22Rv1 (cell line): ENCODE data around the gene RANBP17.

Experiments
- H3K27ac ChIP-seq: fragments of 450-650 bp; 2 replicates; pipeline ENCODE4 v1.5.1; 2017
- ZFX ChIP-seq: fragments of 450-650 bp; IDR thresholded peaks from 2 replicates; pipeline ENCODE4 v1.6.1; 2017; ENCODE audit warnings: antibody characterized with exemption, borderline replicate concordance
- TF ChIP-seq, protein P1 (sequence below): fragments of 450-650 bp; IDR thresholded peaks from 2 replicates; pipeline ENCODE4 v1.5.1; 2017; ENCODE audit warnings: mild to moderate bottlenecking

Gene RANBP17

DNA sequence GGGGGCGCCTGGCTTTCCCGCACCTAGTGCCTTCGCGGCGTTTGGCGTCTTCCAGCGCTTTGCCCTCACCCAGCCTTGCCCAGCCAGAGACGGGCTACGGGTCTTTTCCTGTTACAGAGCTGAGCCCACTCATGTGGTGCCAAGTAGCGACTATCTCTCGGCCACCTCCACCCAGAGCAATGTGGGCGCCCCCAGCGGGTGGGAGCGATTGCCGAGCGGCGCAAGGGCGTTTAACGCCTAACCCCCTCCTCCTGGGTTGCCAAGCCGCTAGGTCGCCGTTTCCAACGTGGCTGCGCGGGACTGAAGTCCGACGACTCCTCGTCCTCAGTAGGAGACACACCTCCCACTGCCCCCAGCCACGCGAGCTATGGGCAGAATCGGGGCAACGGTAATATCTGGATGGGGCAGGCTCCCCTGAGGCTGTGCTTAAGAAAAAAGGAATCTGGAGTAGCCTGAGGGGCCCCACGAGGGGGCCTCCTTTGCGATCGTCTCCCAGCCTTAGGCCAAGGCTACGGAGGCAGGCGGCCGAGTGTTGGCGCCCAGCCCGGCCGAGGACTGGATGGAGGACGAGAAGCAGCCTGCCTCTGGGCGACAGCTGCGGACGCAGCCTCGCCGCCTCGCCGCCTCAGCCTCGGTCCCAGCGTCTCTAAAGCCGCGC, 453.0 kb downstream of the RANBP17 start:
- no peak overlapping the region for H3K27ac ChIP-seq
- TF ChIP-seq, protein P1, sequence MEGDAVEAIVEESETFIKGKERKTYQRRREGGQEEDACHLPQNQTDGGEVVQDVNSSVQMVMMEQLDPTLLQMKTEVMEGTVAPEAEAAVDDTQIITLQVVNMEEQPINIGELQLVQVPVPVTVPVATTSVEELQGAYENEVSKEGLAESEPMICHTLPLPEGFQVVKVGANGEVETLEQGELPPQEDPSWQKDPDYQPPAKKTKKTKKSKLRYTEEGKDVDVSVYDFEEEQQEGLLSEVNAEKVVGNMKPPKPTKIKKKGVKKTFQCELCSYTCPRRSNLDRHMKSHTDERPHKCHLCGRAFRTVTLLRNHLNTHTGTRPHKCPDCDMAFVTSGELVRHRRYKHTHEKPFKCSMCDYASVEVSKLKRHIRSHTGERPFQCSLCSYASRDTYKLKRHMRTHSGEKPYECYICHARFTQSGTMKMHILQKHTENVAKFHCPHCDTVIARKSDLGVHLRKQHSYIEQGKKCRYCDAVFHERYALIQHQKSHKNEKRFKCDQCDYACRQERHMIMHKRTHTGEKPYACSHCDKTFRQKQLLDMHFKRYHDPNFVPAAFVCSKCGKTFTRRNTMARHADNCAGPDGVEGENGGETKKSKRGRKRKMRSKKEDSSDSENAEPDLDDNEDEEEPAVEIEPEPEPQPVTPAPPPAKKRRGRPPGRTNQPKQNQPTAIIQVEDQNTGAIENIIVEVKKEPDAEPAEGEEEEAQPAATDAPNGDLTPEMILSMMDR: no peak
- TF ChIP-seq ZFX: no peak

DNA sequence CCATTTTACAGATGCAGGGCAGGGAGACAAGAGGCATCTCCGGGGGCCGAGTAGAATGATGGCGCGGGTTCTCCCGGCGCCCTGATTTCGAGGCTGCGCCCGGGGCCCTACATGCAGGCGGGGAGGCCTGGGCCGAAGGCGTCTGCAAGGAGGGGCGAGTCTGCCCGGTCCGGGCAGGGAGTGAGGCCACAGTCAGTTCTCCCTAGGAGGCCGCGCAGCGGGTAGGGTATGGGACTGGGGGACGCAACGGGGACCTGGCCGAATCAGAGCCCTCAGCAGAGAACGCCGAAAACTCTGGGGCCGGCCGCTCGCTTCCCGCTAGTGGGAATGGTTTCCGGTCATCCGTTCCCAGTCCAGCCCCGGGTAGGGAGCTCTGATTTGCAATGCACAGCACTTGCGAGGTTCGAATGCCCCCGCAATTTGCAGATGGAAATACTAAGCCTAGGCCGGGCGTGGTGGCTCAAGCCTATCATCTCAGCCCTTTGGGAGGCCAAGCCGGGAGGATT, 453.6 kb downstream of the RANBP17 start:
- no peak overlapping the region for H3K27ac ChIP-seq
- TF ChIP-seq ZFX: no peak
- TF ChIP-seq, protein P1: no peak

DNA sequence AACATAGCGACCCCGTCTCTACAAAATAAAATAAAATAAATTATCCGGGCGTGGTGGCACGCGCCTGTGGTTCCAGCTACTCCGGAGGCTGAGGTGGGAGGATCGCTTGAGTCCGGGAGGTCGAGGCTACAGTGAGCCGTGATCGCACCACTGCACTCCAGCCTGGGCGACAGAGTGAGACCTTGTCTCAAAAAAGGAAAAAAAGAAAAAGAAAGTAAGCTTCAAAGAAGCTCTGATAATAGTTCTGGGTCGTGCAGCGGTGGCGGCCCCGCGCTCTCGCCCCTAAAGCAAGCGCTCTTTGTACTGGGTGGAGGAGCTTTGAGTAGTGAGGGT, 454.1 kb downstream of the RANBP17 start:
- no peak overlapping the region for H3K27ac ChIP-seq
- no peak for TF ChIP-seq ZFX
- TF ChIP-seq, protein P1: no peak

DNA sequence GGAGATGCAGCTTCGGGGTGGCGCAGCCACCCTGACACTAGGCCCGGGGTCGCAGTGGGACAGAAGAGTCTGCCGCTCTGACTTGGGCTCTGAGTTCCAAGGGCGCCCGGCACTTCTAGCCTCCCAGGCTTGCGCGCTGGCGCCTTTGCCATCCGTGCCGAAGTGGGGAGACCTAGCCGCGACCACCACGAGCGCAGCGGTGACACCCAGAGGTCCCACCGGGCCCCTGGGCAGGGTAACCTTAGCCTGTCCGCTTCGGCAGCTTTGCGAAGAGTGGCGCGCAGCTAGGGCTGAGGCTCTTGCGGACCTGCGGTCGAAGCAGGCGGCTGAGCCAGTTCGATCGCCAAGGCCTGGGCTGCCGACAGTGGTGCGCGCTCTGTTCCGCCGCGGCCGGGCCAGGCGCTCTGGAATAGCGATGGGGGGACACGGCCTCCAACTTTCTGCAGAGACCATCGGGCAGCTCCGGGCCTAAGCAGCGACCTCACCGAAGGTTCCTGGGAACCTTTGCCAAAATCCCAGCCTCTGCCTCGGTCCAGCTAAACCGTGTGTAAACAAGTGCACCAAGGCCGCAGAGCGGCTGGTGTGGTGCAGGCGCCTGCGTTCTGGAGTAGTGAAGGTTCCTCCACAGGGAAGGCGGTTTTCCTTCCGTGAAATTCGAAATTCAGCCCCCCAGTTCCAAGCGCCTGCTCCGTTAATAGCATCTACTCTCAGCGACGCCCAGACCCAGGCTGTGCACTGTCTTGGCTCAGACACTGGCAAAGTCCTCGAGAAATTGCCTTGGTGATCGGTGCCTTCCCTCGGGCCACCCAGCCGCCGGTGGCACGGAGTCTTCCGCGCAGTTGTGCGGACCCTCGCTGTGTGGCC, 454.7 kb downstream of the RANBP17 start:
- H3K27ac ChIP-seq: no peak overlapping the region
- TF ChIP-seq ZFX: no peak
- TF ChIP-seq, protein P1: no peak

DNA sequence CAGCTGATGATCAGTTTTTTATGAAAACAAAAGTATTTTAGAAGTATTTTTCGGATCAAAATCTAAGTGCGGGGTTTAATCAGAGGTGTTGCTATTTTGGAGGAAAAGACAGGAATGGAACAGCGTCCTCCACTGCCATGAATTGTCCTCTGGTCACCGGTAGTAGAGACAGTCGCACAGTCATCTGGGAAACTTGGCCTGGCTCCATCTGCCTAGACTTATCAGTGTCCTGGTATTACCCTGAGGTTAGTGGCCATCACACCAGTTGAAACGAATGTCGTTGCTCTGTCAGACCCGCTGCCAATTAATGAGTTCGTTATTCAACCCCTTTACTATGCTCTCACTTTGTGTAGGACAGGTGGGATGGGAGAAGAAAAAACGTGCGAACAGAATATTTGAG, 455.4 kb downstream of the RANBP17 start:
- no peak overlapping the region for H3K27ac ChIP-seq
- TF ChIP-seq ZFX: no peak
- TF ChIP-seq, protein P1: no peak

DNA sequence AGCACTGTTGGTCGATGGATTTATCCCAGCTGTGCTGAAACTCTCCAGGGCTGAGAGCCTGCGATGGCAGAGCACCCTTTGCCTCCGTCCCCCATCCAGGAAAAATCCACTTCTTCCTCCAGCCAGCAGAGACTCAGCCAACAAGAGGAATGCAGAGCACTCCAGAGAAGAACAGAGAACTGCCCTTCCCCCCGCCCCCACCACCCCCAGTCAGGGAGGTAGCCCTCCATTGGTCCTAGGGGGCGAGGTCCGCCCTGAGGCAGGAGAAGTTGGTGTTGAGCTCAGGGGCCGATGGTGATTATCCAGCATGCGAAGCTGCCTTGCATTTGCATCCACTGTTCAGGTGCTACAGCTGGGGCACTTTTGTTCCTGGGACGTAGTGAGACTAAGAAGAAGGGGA, 456.2 kb downstream of the RANBP17 start:
- no peak for TF ChIP-seq ZFX
- TF ChIP-seq, protein P1: no peak
- H3K27ac ChIP-seq: no peak overlapping the region

DNA sequence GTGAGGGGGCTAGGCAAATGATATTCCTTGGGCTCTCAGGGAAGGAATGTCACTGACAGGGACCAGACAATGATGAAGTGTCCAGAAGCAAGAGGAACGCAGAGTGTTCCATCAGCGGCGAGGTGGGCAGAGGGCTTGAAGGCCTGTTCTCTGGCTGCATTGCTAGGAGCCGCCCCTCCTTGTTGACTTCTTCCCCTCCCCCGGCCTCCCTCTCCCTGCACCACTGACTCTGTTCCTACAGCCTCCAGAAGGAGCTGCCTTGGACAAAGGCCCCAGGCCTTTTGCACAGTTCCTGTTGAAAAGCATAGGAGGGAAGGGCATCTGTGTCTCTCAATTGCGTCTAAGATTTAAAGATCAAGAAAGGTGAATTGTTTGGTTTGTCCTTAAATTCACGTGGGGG, 459.6 kb downstream of the RANBP17 start:
- H3K27ac ChIP-seq: no peak overlapping the region
- TF ChIP-seq ZFX: no peak
